H54 (cell line): ENCODE data around the gene ERC2.

Source experiments
- DNase-seq: peaks from one replicate; pipeline ENCODE4 v3.0.0; 2011; ENCODE audit warnings: low spot score, mixed read lengths; ENCODE audit not compliant: insufficient read length
- FAIRE-seq: peaks from 3 replicates; lab custom pipeline; 2011; peaks lifted over from hg19 to GRCh38; lab: Jason Lieb, UNC
- POLR2A ChIP-seq: IDR thresholded peaks from 2 replicates; pipeline ENCODE4 v1.6.1; 2011; ENCODE audit warnings: low read depth, mild to moderate bottlenecking, low read length

The ERC2 gene

DNA sequence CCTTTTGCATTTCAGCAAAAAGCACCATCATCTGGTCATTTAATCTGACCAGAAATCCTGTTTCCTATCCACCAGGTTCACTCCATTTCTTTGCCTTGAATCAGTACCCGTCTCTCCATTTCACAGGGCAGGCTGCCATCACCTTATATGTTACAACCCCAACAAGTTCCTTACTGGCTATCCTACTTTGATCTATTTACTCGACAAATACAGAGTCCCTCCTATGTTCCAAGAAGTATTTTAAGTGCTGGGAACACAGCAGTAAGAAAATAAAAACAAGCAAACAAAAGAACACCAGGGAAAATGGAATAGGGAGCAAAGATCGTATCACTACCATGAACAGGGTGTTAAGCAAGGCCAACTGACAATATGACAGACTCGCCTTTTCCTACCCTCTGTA is 685.9 kb downstream of the ERC2 start:
- TF ChIP-seq POLR2A = no peak
- DNase-seq (no peak), FAIRE-seq (no peak)

DNA sequence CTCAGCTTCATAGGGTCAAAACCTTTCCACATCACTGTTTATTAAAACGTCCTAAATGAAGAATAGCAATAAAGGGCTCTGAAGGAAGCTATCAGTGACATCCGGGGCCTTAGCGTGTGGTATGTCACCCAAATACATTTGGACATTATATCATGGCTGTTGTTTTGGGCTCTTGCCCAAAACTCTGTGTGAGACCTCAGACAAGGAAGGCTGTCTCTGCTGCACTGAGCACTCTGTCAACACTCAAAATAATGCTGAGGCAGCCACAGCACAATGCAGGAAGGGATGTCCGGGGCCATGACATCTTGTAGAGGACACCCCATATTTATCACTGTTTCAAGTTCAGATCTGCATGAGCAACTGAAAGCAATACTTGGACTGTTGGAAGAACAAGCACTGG is 687.4 kb downstream of the ERC2 start:
- FAIRE-seq = no peak
- no peak for TF ChIP-seq POLR2A
- no peak for DNase-seq

DNA sequence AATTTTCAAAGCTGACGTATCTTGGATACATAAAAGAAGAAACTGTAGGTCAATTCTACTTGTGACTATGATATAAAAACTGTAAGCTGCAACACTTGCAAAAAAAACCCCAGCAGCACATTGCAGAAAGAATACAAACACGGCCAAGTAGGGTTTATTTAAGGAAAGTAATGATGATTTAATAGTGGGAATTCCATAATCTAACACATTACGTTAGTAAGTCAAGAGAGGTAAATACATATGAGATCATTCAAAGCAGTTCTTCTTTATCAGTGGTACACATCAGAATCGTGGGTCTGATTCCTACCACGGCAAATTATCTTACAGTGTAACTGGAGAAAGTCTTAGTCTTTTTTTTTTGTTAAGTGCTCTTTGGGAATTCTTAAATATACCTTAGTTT is 688.7 kb downstream of the ERC2 start:
- no peak for TF ChIP-seq POLR2A
- DNase-seq (no peak), FAIRE-seq (no peak)

DNA sequence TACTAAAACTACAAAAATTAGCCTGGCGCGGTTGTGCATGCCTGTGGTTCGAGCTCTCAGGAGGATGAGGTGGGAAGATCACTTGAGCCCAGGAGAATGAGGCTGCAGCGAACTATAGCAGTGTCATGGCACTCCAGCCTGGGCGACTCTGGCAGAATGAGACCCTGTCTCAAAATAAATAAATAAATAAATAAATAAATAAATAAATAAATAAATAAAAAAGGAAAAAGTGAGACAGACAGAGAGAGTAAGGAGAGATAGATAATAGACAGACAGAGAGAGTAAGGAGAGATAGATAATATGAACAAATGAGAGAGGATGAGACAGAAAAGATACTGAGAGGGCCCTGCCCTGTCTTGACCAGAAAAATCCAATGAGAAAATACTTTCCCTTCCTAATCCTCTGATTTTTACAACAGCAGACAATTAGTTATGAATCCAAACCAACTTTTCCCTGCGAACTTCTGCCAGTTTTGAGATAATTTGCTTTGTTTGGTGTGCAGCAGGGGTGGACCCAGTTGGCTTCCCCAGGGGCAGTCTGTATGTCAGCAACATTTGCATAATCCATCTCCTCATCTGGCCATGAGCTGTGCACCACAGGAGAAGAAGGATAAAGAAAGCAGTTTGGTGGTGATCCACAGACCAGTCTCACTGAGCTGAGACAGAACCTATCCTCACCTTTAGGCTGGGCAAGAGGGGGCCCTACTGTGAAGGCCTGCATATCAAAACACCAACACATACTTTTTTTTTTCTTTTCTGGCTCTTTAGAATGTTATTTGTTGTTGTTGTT is 692.7 kb downstream of the ERC2 start:
- no peak for TF ChIP-seq POLR2A
- no peak for DNase-seq
- no peak for FAIRE-seq

- FAIRE-seq = no peak
- no peak for TF ChIP-seq POLR2A
These were observed 693.4 kb downstream of the ERC2 start for GRCh38 chr3:55774856-55775255.

GRCh38 chr3:55771503-55771902 is 696.8 kb downstream of the ERC2 start:
- FAIRE-seq = no peak
- TF ChIP-seq POLR2A = no peak
- no peak for DNase-seq

More at GRCh38 chr3:55774856-55775255, 693.4 kb downstream of the ERC2 start:
- DNase-seq = no peak

GRCh38 chr3:55770077-55770476 is 698.2 kb downstream of the ERC2 start:
- TF ChIP-seq POLR2A = no peak
- DNase-seq (no peak), FAIRE-seq (no peak)

DNA sequence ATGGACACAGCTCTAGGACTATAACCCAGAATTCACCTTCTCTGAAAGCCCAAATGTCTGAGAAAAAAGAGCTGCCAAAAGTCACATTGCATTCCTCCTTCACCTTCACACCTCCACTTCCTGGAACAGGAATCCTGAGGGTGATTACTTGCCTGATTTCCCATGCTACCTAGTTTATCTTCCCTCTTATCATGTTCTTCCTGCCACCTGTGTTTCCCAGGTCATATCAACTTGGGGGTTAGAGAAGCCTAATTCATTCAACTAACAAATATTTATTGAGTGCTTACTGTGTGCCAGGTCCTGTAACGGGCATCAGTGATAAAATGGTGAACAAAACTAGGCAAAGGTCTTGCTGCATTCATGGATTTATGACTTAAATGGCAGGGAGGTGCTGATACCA is 701.5 kb downstream of the ERC2 start:
- DNase-seq (no peak), FAIRE-seq (no peak)
- no peak for TF ChIP-seq POLR2A

GRCh38 chr3:55765906-55766701 is 702.2 kb downstream of the ERC2 start:
- DNase-seq = no peak
- FAIRE-seq = no peak
- no peak for TF ChIP-seq POLR2A

DNA sequence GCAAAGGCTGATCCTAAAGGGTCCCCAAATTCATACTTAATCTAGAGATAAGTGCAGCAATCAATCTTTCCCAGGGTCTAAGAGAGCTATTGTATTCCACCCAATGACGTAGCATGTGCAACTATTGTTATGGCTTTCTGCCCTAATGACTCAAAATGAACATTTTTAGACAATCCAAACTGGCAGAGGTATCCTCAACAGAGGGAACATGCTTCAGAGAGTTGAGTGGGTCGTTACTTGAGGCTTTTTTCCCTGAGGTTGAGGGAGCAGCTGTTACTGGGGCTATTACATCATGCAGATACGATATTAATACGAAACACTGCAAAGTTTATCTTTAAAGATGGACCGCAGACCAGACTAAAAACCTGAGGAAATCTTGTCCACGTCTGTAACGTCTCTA is 702.9 kb downstream of the ERC2 start:
- TF ChIP-seq POLR2A = no peak
- DNase-seq (no peak), FAIRE-seq (no peak)

DNA sequence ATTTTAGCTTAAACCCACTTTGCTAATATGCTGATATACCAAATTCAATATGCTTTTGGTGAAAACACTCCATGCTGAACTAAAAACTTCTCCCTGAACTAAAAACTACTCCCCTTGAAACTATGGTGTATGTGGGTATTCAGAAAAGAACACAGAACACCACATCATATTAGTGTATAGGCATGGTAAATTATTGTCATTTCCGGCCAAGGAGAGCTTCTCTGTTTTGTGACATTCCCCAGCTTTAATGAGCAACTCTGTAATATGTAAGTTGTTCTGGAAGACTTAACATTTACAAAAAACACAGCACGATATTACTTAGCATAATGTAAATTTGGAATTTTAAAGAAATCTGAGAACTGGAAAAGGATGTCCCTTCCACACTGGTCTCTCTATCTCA is 711.3 kb downstream of the ERC2 start:
- TF ChIP-seq POLR2A = no peak
- DNase-seq = no peak
- FAIRE-seq = no peak

DNA sequence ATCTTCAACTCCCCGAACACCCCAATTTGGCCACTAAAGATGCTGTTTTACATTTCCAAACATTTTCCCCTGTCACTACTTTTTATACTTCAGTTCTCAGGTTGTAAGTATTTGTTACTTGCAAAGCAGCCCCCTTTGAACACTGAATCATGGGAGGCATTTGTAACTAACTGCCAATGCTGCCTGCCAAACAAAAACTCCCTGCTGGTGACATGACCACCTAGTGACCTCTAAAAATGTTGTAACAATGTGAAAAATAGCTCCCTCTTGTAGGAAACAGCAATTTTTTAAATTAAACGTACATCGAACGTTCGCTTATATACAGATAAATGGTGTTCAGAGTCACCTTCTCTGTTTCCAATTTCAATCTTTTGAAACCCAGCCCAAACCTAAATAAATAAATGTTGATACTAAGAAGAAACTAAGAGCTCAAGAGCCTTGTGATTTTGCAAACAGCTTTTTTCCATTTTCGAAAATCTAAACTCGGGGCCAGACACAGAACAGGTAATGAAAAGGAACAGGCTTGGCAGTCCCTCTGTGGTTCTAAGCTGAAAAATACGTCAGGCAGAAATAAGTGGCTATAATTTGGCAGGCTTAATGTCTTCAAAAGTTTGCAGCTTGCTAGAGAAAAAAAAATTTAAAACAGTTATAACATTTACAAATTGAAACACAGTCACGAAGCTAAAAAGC is 712.6 kb downstream of the ERC2 start:
- FAIRE-seq (no peak), DNase-seq (no peak)
- TF ChIP-seq POLR2A = no peak

GRCh38 chr3:55752911-55753310 is 715.4 kb downstream of the ERC2 start:
- TF ChIP-seq POLR2A = no peak
- no peak for FAIRE-seq
- no peak for DNase-seq

GRCh38 chr3:55751730-55752129 is 716.5 kb downstream of the ERC2 start:
- TF ChIP-seq POLR2A = no peak
- no peak for FAIRE-seq
- DNase-seq = no peak
